Activated CD8-positive, alpha-beta memory T cell treated with anti-CD3 and anti-CD28 coated beads for 1 hour (primary cell): ENCODE data around the gene MRPS7.

ENCODE experiments used
- DNase-seq, 2 donors: peaks; one replicate each; pipeline ENCODE4 v3.0.0-alpha.2; 2020; ENCODE audit warnings: low read depth in 1 of 2; ENCODE audit errors: extremely low read depth in 1 of 2

The MRPS7 gene

DNA sequence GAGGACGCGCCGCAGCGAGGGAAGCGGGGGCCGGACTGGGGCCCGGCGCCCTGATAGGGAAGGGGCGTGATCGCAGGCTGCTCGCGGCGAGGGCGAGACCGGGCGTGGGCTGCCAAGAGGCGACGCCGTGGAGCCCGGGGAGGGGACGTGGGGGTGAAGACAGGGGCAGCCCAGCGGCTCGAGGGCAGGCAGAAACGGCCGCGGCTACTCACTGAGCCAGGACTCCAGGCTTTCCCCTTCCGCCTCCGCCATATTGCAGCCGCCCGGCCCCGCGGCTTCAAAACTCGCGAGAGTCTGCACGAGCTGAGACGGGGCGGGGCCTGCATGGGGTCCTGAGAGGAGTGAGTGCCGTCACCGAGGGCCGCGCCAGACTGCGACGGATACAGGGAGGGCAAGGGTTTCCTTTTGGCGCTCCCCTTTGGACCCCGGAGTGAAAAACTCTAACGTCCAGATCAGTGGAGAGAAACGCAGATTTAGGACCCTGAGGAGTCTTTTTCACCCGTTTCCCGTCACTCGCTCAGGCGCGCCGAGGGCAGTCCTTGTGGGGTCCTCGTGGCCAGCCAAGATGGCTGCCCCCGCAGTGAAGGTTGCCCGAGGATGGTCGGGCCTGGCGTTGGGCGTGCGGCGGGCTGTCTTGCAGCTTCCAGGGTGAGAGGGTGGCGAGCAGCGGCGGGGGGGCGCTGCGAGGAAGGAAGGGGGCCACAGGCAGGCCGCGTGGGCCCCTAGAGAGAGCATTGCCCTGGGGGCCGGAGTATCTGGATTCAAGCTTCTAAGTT, at the start of gene MRPS7, which contains the start of gene GGA3:
TSS of gene MRPS7 (plus strand) at position 544 of the 776 bp plus-strand sequence. CDS start at position 566, 22 bp downstream.
TSS of gene GGA3 (minus strand) at position 271 of the 776 bp plus-strand sequence. CDS start at position 252, 19 bp downstream.
- peak; percentile 91 to 92 for DNase-seq

DNA sequence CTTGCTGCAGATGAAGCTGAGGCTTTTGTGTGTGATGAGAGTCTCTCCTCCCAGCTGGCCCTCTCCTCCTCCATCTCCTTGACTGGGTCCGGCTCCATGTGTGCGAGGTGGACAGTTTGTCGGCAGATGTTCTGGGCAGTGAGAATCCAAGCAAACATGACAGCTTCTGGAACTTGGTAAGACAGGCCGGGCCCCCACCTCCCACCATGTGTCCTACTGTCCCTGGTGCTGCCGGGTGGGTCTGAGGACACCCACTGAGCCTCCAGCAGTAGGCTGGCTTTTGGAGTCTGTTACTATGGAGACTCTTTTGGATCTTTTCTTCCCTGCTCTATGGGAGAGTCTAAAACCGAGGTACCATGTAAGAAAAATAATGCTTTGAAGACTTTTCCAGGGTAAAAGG, 43.5 kb upstream of the MRPS7 start:
- DNase-seq = no peak

DNA sequence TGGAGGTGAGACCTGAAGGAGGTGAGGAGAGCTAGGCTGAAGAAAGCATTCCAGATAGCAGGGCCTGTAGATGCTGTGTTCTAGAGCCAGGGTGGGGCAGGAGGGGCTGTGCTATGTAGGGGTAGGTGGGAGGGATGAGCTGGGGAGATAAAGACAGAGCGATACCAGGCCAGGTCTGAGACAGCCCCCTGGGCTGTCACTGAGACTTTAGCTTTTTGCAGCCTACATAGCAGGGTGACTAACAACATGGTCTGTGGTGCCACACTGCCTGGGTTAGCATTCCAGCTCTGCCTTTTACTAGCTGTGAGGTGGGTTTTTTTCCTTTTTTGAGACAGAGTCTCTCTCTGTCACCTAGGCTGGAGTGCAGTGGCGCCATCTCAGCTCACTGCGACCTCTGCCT, 41.9 kb upstream of the MRPS7 start:
- DNase-seq = no peak

DNA sequence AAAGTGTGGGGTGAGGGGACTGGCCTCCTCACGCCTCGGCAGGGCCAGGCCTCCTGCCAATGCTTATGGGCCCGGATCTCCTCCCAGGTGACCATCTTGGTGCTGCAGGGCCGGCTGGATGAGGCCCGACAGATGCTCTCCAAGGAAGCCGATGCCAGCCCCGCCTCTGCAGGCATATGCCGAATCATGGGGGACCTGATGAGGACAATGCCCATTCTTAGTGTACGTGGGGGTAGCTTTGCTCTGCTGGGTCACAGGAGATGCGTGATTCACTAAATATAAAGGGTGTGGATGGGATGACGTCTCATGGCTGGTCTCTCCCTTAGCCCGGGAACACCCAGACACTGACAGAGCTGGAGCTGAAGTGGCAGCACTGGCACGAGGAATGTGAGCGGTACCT, 36.7 kb upstream of the MRPS7 start:
- DNase-seq = no peak

DNA sequence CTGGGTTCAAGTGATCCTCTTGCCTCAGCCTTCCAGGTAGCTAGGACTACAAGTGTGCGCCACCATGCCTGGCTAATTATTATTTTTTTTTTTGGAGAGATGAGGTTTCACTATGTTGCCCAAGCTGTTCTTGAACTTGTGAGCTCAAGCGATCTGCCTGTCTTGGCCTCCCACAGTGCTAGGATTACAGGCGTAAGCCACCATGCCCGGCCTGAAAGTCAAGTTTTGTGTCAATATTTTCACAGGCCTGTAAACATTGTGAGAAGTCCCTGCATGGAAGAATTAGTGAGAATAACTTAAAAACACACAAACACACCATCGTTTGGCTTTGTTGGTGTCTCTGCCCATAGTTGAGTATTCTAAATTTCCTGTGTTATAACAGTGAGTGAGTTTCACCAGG, 34.0 kb upstream of the MRPS7 start:
- no peak for DNase-seq

DNA sequence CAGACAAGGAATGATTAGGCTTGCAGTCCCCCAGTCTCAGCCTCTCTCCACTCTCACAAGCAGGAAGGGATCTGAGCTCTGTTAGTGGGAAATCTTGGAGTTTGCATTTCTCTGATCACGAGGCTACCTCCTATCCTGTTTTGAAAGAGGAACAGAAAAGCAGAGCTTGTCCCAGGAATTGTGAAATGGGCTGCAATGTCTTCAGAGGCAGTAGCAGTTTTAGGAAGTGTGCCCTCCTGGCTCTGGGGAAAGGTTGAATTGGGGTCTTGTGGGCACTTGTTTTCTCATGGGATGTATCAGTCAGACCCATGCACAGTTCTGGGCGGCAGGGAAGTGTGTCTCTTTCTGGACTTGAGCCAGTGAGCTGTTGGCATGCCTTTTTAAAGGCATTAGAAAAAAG, 33.4 kb upstream of the MRPS7 start:
- no peak for DNase-seq

DNA sequence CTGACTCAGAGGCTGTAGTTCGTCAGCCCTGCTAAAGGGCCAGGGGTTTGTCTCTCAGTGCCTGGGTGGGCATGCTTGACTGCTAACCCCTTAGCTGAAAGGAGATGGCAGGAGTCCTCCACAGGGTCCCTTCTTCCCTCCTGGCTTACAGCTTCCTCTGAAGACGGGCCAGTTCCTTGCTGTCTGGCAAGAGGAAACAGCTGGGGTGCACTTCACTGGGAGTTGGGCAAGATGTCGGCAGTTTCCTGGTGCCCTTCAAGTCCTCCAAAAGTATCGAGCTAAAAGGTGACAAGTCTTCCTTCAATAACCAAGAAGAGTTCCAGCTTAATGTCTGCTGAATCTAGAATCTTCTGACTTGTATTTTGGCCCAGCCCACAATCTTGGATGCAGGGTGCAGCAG, 32.8 kb upstream of the MRPS7 start:
- no peak for DNase-seq

DNA sequence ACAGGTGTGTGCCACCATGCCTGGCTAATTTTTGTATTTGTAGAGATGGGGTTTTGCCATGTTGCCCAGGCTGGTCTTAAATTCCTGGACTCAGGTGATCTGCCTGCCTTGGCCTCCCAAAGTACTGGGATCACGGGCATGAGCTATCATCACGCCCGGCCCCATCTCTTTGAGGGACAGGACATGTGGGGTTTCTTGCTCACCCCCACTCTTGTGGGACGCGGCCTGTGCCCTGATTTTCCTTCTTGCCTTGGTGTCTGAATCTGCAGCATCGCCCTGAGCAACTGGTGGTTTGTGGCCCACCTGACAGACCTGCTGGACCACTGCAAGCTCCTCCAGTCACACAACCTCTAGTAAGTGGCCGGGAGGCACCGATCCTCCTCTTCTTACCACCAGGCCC, 30.6 kb upstream of the MRPS7 start:
- DNase-seq = no peak

DNA sequence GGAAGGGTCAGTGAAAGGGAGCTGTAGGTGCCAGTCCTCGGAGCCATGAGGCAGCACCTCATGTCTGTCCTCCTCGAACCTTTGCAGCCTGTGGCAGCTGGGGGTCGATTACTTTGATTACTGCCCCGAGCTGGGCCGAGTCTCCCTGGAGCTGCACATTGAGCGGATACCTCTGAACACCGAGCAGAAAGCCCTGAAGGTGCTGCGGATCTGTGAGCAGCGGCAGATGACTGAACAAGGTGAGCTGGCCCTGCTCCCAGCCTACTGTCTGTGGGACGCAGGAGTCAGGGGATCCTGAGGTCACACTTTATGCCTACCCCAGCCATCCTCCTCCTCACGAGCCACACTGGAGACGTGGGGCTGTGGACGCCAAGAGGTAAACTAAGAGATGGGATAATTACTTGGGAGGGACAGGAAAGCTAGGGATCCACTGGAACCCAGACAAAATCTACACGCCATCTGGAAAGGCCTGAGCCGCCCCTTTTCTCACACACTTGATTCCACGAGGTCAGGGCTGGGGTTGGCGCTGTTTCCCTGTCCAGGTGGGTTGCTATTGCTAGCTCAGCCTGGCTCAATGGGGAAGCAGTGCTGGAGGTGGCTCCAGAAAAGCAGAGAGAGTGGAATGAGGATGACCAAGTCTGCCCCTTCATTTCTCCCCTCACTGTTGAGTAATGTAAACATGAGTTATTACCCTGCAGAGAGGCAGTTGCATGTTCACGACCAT, 29.8 kb upstream of the MRPS7 start:
- DNase-seq = no peak

DNA sequence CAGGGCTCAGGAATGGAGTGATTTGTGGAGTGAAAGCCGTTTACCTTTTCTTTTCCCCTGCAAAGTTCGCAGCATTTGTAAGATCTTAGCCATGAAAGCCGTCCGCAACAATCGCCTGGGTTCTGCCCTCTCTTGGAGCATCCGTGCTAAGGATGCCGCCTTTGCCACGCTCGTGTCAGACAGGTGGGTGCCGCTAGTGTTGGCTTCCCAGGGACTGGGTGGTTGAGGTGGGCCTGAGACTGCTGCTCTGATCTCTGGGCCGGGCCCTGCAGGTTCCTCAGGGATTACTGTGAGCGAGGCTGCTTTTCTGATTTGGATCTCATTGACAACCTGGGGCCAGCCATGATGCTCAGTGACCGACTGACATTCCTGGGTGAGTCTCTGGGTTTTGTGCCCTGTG, 28.9 kb upstream of the MRPS7 start:
- no peak for DNase-seq

DNA sequence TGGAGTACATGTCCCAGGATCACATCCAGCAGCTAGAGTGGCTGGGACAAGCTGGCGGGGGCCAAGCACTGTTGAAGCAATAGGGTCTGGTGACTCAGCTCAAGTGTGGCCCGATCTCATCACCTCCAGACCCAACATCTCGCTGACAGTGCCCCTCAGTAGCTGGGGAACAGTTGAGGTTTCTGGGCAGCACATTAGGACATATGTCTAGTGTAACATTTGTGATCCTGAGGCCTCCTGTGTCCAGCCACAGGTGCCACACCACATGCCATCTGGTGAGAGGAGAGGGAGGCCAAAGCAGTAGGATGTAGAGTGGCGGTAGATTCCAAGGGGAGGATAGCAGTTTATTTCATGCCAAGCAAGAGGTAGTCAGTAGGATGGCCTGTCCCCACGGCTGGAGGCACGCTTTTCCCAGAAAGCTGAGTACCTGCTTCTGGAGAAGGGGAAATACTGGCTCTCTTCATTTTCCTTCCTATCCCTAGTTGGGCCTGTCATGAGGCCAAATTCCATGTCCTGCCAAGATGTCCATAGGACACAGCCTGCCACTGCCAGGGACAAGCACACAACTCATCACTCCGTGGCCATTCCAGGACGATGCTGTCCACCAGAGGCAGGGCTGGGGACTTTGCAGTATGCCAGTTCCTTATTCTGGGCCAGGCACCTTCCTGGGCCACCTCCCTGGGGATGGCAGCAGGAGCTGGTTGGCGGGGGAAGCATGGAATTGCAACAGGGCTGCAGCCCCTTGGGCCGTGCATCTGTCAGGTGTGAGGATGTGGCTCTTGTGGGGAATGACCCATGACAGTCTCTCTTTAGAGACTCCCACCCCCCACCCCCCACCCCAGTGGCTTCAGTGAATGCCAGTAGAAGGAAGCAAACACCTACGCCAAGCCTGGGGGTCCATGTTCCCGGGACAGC, 24.3 kb upstream of the MRPS7 start:
- DNase-seq = no peak

DNA sequence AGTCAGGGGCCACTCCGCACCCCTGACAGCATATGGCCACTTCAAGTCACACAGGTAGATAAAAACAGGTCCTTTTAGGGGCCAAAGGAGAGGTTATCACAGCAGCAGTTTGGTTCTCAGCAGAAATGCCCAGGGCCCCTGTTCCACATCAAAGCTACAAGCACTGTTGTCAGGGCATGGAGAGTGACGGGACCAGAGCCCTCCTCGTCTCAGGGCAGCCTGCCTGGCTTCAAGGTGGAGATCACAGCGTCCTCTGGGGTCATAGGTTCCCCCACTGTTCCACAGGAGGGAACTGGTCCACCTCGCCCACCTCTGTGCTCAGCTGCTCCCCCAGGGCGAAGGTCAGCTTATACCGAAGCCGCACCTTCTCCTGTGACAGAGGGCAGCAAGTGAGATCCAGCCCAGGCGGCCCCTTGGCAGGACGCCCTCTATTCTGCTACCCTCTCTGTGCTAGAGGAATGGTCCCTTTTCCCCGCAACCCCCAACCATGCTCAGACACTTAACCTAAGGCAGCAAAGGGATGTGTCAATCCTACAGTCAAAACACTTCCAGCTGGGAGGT, 23.6 kb upstream of the MRPS7 start:
- no peak for DNase-seq

DNA sequence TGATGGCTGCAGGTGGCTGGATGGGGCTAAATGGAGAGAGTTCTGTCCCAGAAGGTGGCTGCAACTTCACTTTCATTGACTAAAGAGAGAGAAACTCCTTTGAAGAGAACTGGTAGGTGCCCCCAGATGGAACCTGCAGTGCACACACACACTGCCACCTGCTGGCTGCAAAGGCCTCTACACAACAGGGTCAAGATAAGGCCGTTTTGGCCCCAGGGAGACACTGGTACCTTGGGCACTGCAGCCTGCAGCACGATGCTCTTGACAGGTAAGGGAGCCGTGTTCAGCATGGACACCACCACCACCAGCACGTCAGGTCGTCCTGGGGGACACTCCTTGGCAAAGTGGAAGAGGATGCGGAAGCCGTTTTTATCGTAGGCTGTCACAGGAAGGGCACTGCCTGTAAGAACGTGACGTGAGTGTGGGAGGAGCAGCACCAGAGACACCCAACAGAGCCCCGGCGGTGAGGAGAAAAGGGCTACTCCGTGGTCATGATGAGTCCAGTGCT, 22.9 kb upstream of the MRPS7 start:
- DNase-seq = peak in 1 of 2 donors; percentile 43

DNA sequence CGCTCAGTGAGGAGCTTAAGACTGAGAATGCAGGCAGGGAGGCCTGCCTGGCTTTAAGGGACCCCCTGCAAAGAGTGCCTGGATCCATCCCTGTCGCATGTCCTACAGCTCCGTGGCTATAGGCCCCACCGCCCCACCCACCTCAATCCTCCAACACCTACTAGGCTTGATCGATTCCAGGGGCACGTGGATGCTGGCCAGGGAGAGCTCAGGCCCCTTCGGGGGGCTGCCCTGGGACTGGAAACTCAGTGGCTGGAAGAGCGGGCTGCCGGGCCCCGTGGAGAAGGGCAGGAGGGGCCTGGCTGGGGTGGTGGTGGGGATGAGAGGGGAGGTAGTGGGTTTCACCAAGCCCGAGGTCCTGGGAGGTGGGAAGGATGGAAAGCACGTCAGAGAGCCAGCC, 22.5 kb upstream of the MRPS7 start:
- no peak for DNase-seq

DNA sequence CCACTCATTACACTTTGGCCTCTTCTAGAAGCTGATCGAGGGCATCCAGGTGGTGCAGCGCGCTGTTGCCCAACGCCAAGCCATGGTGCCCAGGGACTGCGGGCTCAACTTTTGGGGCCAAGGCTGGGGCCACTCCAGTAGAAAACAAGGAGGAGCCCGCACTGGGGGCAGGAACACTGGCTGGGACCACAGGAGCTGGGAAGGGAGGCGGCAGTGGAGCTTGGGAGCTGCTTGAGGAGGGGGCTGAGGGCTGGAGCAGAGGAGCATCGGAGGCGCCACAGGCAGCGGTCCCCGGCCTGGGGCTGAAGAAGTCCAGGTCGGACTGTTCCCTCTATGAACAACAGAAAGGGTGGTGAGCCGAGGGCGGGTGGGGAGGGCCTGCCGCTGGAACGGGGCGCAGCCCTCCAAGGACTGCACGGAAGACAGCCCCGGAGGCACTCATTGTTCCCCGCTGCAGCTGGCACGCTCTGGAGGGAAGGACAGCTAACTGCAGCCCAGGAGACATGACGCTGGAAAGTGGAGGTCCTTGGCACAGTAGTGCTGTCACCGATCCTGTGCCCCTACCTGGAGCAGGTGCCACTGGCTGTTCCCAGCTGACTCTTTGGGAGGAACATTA, 21.8 kb upstream of the MRPS7 start:
- DNase-seq = no peak

DNA sequence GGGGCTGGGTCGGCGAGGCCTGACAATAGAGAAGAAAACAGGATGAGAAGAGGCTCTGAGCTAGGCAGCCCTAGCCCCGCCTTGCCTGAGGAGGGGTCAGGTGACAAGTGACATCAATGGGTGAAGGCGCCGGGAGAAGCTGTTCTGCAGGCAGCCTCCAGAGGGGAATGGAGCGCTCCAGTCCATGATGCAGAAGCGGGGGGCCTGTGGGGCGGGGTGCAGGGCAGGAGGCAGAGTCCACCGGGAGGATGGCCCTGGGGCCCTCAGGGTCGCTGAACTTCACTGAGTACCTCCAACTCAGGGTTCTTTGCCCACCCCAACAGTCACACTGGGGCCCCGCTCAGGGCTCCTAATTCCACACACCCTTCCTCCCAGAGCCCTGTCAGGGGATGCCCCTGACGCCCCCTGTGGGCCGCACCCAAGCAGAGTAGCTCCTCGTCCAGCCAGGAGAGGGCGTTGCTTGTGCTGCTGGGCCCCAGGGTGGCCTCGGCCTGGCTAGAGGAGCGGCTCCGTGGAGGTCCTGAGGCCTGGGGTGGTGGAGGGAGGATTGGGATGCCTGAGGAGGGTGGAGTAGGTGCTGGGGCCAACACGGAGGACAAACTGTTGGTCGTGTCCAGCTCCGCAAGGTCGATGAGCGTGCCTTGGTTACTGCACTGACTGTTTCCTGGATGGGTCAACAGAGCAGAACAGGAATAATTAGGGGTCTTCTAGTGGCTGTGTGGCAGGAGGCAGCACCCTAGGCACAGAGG, 21.1 kb upstream of the MRPS7 start:
- DNase-seq = no peak

DNA sequence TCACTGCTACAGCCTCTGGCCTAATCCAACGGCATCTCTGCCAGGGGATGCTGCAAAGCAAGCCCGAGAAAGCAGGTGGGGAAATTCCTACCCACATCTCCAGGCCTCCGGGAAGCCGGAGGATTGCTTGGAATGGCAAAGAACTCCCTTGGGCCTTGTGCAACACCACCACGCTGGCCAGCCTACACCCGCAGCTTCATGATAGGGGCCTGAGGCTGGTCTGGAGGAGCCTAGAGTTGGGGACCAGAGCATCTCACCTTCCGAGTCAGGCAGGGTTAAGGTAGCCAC, 20.6 kb upstream of the MRPS7 start:
- DNase-seq = no peak

DNA sequence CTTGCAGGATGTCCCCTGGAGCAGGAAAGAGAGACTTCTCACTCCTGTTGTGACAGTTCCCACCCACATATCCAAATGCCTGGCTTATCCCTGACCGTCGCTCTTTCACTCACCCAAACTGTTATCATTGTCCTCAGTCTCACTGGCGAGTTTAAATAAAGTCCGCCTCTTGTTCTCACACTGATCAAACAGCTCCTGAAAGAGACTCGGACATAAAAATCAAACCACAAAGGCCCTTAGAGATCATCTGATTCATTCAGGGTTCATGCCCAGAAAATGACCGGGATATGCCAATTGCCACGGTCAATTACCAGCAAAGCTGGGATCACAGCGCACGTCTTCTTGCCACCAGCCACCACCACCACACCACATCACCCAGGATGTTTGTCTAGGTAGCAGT, 20.2 kb upstream of the MRPS7 start:
- no peak for DNase-seq

DNA sequence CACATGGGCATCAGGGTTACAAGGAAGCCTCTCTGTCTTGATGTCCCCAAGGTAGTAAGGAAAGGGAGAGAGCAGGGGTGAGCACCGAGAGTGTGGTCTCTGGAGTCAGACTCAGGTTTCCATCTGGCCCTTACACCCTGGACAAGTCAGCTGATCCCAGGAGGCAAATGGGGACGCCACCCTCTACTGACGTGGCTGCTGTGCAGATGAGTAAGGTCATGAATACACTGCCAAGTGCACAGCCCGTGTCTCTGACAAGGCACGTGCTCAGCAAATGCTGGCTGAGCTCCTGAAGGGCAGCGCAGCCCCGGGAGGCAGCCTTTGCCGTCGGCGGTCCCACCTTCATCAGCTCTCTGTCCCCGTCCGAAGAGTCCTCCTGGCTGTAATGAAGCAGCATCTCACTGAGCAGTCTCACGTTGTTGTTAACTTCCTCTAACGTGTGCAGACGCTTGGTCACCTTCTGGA, 19.7 kb upstream of the MRPS7 start:
- DNase-seq = no peak
